Kidney (tissue), 14 donors: ENCODE results near the gene GLIPR1L1. TPM values are rescaled to one million over a fixed set of nuclear protein-coding genes. Genes with fewer than 3 reads are reported as not detected.

Source experiments
- DNase-seq, 5 donors: peaks; one replicate each; pipeline ENCODE4 v3.0.0-alpha.2; 2013 to 2020
- FAIRE-seq: peaks from 2 replicates; lab custom pipeline; 2012; peaks lifted over from hg19 to GRCh38; lab: Jason Lieb, UNC
- H3K27ac ChIP-seq, 2 donors: one replicate each; pipeline ENCODE4 v1.7.0; 2013; ENCODE audit warnings: low read depth in 2 of 2, low read length in 2 of 2, inconsistent platforms in 1 of 2
- H3K27me3 ChIP-seq: one replicate; pipeline ENCODE4 v1.7.1; 2013; ENCODE audit warnings: low read length, inconsistent platforms; ENCODE audit not compliant: control insufficient read depth, insufficient read depth
- H3K36me3 ChIP-seq, 3 donors: one replicate each; pipeline versions ENCODE4 v1.7.0 to v1.7.1; 2013; ENCODE audit warnings: low read length in 3 of 3, control low read depth in 1 of 3, inconsistent platforms in 1 of 3; ENCODE audit not compliant: insufficient read depth in 3 of 3, control insufficient read depth in 2 of 3
- H3K4me1 ChIP-seq, 3 donors: one replicate each; pipeline versions ENCODE4 v1.7.0 to v1.7.1; 2013; ENCODE audit warnings: low read length in 3 of 3, inconsistent platforms in 1 of 3, low read depth in 1 of 3; ENCODE audit not compliant: control insufficient read depth in 2 of 3, insufficient read depth in 2 of 3
- H3K4me3 ChIP-seq, 3 donors: one replicate each; pipeline versions ENCODE4 v1.7.0 to v1.8.1; 2013; ENCODE audit warnings: low read length in 3 of 3, control low read depth in 1 of 3, inconsistent platforms in 1 of 3
- H3K9ac ChIP-seq, 3 donors: one replicate each; pipeline versions ENCODE4 v1.7.0 to v1.7.1; 2013; ENCODE audit warnings: low read length in 3 of 3, control low read depth in 1 of 3, inconsistent platforms in 1 of 3
- H3K9me3 ChIP-seq, 3 donors: one replicate each; pipeline versions ENCODE4 v1.7.0 to v1.7.1; 2013; ENCODE audit warnings: low read length in 3 of 3, control low read depth in 1 of 3, inconsistent platforms in 1 of 3; ENCODE audit not compliant: control insufficient read depth in 2 of 3, insufficient read depth in 1 of 3
- CTCF ChIP-seq: IDR thresholded peaks from 3 replicates; pipeline ENCODE4 v1.5.1; 2012; ENCODE audit warnings: mild to moderate bottlenecking, moderate library complexity, borderline replicate concordance; ENCODE audit not compliant: insufficient read depth; ENCODE audit errors: extremely low read depth
- intact Hi-C: fragments of 100-400 bp; cut with DNase I; formaldehyde crosslinking; loops from one replicate; pipeline ENCODE4 v1.11.1; 2022
- polyA plus RNA-seq: library from polyadenylated mRNA; stranded (reverse); fragments of 350-450 nt; fragmentation: Illumina TruSeq; extraction: RNeasy Lipid Tissue Mini Kit (QIAGEN cat#74804); gene quantifications from one replicate; pipeline ENCODE4 v1.2.3, GENCODE V29; 2014; ENCODE audit warnings: low read depth, low replicate concordance; ENCODE audit not compliant: insufficient read depth
- total RNA-seq: library from RNA; stranded (reverse); fragmentation: NEBNext Ultra II Directional; extraction: Animal tissue kit (Norgen Biotek cat#: 25700); gene quantifications from one replicate; pipeline ENCODE4 v1.2.1, GENCODE V29; 2021
- donor health status: control.
- donor health status: control.
- donor health status: control.
- donor health status: control.
- donor health status: control.
- donor health status: DM: yes; HTN: yes; CAD: no.
- donor health status: Normal renal cell carcinoma (clear cell type).

Gene GLIPR1L1
- total and polyA plus RNA-seq, 2 donors from 2014 or later = not detected

DNA sequence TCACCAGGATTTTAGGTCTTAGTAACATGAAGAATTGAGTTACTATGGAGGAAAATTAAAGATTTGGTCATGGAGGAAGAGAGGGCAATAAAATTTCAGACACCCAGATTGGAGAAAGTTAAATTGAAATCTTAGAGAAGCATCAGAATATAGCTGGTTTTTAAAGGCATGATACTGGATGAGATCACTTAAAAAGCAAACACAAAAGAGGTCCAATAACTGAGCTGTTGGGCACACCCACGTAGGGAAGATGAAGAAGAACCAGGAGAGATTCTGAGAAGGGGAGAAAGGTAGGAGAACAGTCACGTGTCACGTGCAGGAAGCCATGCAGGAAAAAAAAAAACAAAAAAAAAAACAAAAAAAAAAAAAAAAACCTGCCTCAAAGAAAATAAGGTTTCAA is 23.1 kb upstream of the GLIPR1L1 start:
- Histone ChIP-seq H3K9me3 (no peaks in the 10 kb centered on the region), H3K4me3 (no peak overlapping the region), H3K27me3 (no peaks in the 10 kb centered on the region), H3K27ac (no peak overlapping the region), H3K4me1 (no peaks in the 10 kb centered on the region), H3K36me3 (no peaks in the 10 kb centered on the region), H3K9ac (no peak overlapping the region)
- DNase-seq (no peak), FAIRE-seq (no peak)
- intact Hi-C loops = no loop called here
- no peak for TF ChIP-seq CTCF

DNA sequence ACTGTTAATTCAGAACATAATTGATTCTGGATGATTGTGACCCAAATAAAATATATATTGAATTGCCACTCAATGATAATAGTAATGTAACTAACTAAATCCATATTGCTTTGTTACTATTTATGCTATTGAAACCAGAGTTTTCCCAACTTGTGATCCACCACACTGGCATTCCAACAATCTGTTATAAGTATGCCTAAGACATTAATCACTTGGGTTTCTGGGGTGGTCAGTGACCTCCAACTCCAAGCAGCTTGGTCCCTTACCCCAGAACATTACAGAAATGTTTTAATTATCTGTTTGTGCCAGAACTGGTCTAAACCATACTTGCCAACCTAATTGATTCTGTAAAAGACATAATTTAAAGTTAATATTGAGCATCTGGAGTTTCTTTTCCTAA is 19.0 kb upstream of the GLIPR1L1 start:
- no peaks in the 10 kb centered on the region for H3K36me3 ChIP-seq
- H3K9me3 ChIP-seq = no peaks in the 10 kb centered on the region
- no peak for FAIRE-seq
- no peak overlapping the region for H3K4me3 ChIP-seq
- no peak overlapping the region for H3K9ac ChIP-seq
- no peak for DNase-seq
- H3K4me1 ChIP-seq = no peaks in the 10 kb centered on the region
- H3K27me3 ChIP-seq = no peaks in the 10 kb centered on the region
- no peak overlapping the region for H3K27ac ChIP-seq
- TF ChIP-seq CTCF = no peak
- intact Hi-C loops = no loop called here

GRCh38 chr12:75317784-75318183 is 16.7 kb upstream of the GLIPR1L1 start:
- Histone ChIP-seq H3K4me1 (no peaks in the 10 kb centered on the region), H3K27ac (no peak overlapping the region), H3K4me3 (no peak overlapping the region), H3K9ac (no peak overlapping the region), H3K27me3 (no peaks in the 10 kb centered on the region), H3K36me3 (no peaks in the 10 kb centered on the region), H3K9me3 (no peaks in the 10 kb centered on the region)
- intact Hi-C loops = no loop called here
- DNase-seq = no peak
- no peak for FAIRE-seq
- TF ChIP-seq CTCF = no peak

GRCh38 chr12:75322464-75322863 is 12.0 kb upstream of the GLIPR1L1 start:
- H3K27ac ChIP-seq = no peak overlapping the region
- no peak overlapping the region for H3K4me3 ChIP-seq
- intact Hi-C loops = no loop called here
- no peak for FAIRE-seq
- no peaks in the 10 kb centered on the region for H3K9me3 ChIP-seq
- no peaks in the 10 kb centered on the region for H3K27me3 ChIP-seq
- no peak for DNase-seq
- no peaks in the 10 kb centered on the region for H3K4me1 ChIP-seq
- TF ChIP-seq CTCF = no peak
- no peak overlapping the region for H3K9ac ChIP-seq
- no peaks in the 10 kb centered on the region for H3K36me3 ChIP-seq
